Measurements from ENCODE around the gene STXBP1. TPM values are rescaled to one million over a fixed set of nuclear protein-coding genes. Genes with fewer than 3 reads are reported as not detected.

The STXBP1 gene
- total and polyA plus RNA-seq, 9 of the 15 experiments (the other 6 are each of a cell fraction or from before 2014, with no cell fraction given): 4.6 to 35.1 (median 9.7) TPM

DNA sequence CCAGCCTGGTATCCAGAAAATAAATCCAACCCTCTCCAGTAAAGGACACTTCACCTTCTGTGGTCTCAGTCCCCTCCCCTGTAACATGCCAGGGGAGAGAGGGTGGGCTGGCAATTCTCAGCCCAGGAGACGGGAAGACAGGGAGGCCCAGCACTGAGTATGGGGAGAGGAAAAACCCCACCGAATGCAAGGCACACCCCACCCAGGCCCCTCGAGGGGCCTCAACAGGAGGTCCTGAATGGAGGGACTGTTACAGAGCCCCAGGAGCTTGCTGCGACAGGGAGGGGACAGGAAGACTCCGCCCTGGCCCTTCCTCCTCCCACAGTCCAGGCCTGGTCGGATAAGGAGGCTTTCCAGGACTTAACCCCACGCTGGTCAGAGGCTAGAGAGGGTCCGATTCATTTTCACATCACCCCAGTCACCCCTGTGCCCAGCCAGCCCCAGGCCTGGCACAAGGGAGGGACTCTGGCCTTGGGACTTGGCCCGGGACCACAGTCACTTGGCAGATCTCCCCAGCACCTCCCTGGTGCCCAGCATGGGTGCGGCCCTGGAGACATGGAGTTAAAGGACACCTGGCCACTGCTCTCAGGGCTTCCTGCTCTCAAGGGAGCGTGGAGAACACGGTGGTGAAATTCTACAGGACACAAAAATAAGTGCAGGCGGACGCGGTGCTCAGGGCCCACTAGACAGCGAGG is 44.9 kb upstream of the STXBP1 start:
- peak overlapping the region; percentile 79 for H3K4me3 ChIP-seq
- H3K4me2 ChIP-seq (ENCODE audit: insufficient read depth, low read length): peak overlapping the region; percentile 85
- H4K20me1 ChIP-seq (replicated peaks; ENCODE audit: control insufficient read depth, insufficient read depth, low read length): peaks cover 6% of the 10 kb centered on the region
- TSS peak; percentile 50 for BruUV-seq (replicated peaks)
- H2AFZ ChIP-seq (ENCODE audit: low read depth, low read length): no peak overlapping the region
- H3K27me3 ChIP-seq (ENCODE audit: control insufficient read depth in 2 of 2, insufficient read depth in 2 of 2, low read length in 2 of 2): no peaks in the 10 kb centered on the region
- intact Hi-C loops (cut with micrococcal nuclease): no loop called here
- H3K9ac ChIP-seq (ENCODE audit: insufficient read depth in 1 of 2, low read depth in 2 of 2, low read length in 2 of 2): peak overlapping the region; percentile 74 to 98
- peaks cover 27 to 44% of the 10 kb centered on the region in 2 experiments for H3K4me1 ChIP-seq (replicated peaks in 1 of 2; ENCODE audit: control insufficient read depth in 2 of 2, insufficient read depth in 2 of 2, low read length in 2 of 2)
- peak; percentile 88 for FAIRE-seq
- ATAC-seq: peak; percentile 85
- H3K79me2 ChIP-seq (ENCODE audit: control insufficient read depth, insufficient read depth, low read length): peaks cover 59% of the 10 kb centered on the region
- in situ Hi-C loops (cut with MboI): no loop called here
- ChIA-PET POLR2A (interaction anchor here (1.1 kb wide), 1 partner anchor 14 kb away, joined by 3 read pairs; no protein-coding TSS in a partner anchor), CTCF (ENCODE audit: low intra/inter-chr PET ratio) (no interaction called here)
- peaks cover 7% of the 10 kb centered on the region for H3K9me1 ChIP-seq (ENCODE audit: control insufficient read depth, insufficient read depth, low read length)
- DNase-seq (ENCODE audit: extremely low read depth in 1 of 4, low spot score in 3 of 4): peak; percentile 32 to 73 (median 53)
- WGBS (ENCODE audit: insufficient coverage, low coverage, missing lambda C conversion rate): 14% methylated on average over 16 of the region's 16 CpGs
- H3K9me3 ChIP-seq (replicated peaks; ENCODE audit: control insufficient read depth, insufficient read depth, low read depth, low read length): no peaks in the 10 kb centered on the region
- peak overlapping the region; percentile 76 for H3K27ac ChIP-seq (ENCODE audit: extremely low read depth, low read depth, low read length)
- peaks cover 29% of the 10 kb centered on the region; the same call in 2 of the 3 replicates for H3K36me3 ChIP-seq (ENCODE audit: control insufficient read depth, insufficient read depth, low read length)
- TF ChIP-seq KDM1A (IDR thresholded peaks at IDR 0.05): 0 out of 4 replicates have a peak, but pooled peaks of 1 of the 2 experiments have one; percentile 35
- no peak for TF ChIP-seq RFX7 (CRISPR knock-in tag; IDR thresholded peaks at IDR 0.05)
- TF ChIP-seq, protein P1, sequence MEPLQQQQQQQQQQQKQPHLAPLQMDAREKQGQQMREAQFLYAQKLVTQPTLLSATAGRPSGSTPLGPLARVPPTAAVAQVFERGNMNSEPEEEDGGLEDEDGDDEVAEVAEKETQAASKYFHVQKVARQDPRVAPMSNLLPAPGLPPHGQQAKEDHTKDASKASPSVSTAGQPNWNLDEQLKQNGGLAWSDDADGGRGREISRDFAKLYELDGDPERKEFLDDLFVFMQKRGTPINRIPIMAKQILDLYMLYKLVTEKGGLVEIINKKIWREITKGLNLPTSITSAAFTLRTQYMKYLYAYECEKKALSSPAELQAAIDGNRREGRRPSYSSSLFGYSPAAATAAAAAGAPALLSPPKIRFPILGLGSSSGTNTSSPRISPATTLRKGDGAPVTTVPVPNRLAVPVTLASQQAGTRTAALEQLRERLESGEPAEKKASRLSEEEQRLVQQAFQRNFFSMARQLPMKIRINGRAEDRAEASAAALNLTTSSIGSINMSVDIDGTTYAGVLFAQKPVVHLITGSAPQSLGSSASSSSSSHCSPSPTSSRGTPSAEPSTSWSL (CRISPR knock-in tag; IDR thresholded peaks at IDR 0.05; ENCODE audit: borderline replicate concordance): 0 out of 2 replicates have a peak, but pooled peaks have one; percentile 28
- no peak for TF ChIP-seq HOXB6 (CRISPR knock-in tag; IDR thresholded peaks at IDR 0.05; ENCODE audit: borderline replicate concordance)
- TF ChIP-seq SNRNP70 (optimal IDR thresholded peaks at IDR 0.05; ENCODE audit: low read depth, low read length): no peak
- TF ChIP-seq, protein P2, sequence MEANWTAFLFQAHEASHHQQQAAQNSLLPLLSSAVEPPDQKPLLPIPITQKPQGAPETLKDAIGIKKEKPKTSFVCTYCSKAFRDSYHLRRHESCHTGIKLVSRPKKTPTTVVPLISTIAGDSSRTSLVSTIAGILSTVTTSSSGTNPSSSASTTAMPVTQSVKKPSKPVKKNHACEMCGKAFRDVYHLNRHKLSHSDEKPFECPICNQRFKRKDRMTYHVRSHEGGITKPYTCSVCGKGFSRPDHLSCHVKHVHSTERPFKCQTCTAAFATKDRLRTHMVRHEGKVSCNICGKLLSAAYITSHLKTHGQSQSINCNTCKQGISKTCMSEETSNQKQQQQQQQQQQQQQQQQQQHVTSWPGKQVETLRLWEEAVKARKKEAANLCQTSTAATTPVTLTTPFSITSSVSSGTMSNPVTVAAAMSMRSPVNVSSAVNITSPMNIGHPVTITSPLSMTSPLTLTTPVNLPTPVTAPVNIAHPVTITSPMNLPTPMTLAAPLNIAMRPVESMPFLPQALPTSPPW (CRISPR knock-in tag; IDR thresholded peaks at IDR 0.05): peak; percentile 24; the same call in 1 of the 2 replicates
- TF ChIP-seq NFRKB (IDR thresholded peaks at IDR 0.05; ENCODE audit: low read depth): peak; percentile 77
- TF ChIP-seq THRAP3 (IDR thresholded peaks at IDR 0.05; ENCODE audit: borderline replicate concordance): no peak
- TF ChIP-seq, protein P3, sequence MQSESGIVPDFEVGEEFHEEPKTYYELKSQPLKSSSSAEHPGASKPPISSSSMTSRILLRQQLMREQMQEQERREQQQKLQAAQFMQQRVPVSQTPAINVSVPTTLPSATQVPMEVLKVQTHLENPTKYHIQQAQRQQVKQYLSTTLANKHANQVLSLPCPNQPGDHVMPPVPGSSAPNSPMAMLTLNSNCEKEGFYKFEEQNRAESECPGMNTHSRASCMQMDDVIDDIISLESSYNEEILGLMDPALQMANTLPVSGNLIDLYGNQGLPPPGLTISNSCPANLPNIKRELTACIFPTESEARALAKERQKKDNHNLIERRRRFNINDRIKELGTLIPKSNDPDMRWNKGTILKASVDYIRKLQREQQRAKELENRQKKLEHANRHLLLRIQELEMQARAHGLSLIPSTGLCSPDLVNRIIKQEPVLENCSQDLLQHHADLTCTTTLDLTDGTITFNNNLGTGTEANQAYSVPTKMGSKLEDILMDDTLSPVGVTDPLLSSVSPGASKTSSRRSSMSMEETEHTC (IDR thresholded peaks at IDR 0.05): no peak
- TF ChIP-seq PHF21A (IDR thresholded peaks at IDR 0.05; ENCODE audit: borderline replicate concordance, low read depth): peak; percentile 86
- TF ChIP-seq ELF1 (tag; IDR thresholded peaks at IDR 0.05): 0 out of 2 replicates have a peak, but pooled peaks have one; percentile 20
- no peak for TF ChIP-seq HDAC2 (IDR thresholded peaks at IDR 0.05)
- 0 out of 4 replicates have a peak, but pooled peaks of 1 of the 2 experiments have one; percentile 29 for TF ChIP-seq RCOR1 (IDR thresholded peaks at IDR 0.05; ENCODE audit: borderline replicate concordance in 1 of 2, low read depth in 2 of 2, low read length in 2 of 2)
- TF ChIP-seq PCBP2 (IDR thresholded peaks at IDR 0.05; ENCODE audit: low read depth, low read length, poor library complexity, severe bottlenecking): no peak
- peak; percentile 36; the same call in 1 of the 2 replicates for TF ChIP-seq TOE1 (IDR thresholded peaks at IDR 0.05; ENCODE audit: borderline replicate concordance)
- no peak for TF ChIP-seq TOE1 (CRISPR knock-in tag; IDR thresholded peaks at IDR 0.05; ENCODE audit: borderline replicate concordance, low read depth)

Data from K562 (cell line).